Nephron (organoid): ENCODE measurements around the gene TMEM43.
A peak's percentile ranks its signal among the peaks of the same experiment; 100 is the strongest.

Experiments used
- H3K27ac Mint-ChIP-seq, 3 experiments: 2 replicates each; pipeline ENCODE4 v1.8.0; 2020; ENCODE audit warnings: mixed read lengths in 3 of 3, mild to moderate bottlenecking in 2 of 3, moderate library complexity in 1 of 3
- H3K27me3 Mint-ChIP-seq: 2 replicates; pipeline ENCODE4 v1.8.0; 2021; ENCODE audit warnings: low read depth, mild to moderate bottlenecking, moderate library complexity, mixed read lengths
- H3K36me3 Mint-ChIP-seq: 2 replicates; pipeline ENCODE4 v1.8.0; 2020; ENCODE audit warnings: low read depth, mixed read lengths
- H3K4me1 Mint-ChIP-seq: 2 replicates; pipeline ENCODE4 v1.8.0; 2020; ENCODE audit warnings: mixed read lengths
- H3K4me3 Mint-ChIP-seq, 3 experiments: 2 replicates each; pipeline ENCODE4 v1.8.0; 2020; ENCODE audit warnings: mild to moderate bottlenecking in 3 of 3, mixed read lengths in 3 of 3, moderate library complexity in 2 of 3
- H3K9me3 Mint-ChIP-seq: 2 replicates; pipeline ENCODE4 v1.8.0; 2020; ENCODE audit warnings: mixed read lengths
- CTCF ChIP-seq, 3 experiments: fragments of 200-600 bp; sonication (generic); IDR thresholded peaks; one replicate each; pipeline ENCODE4 v1.5.0; 2021; ENCODE audit warnings: antibody characterized with exemption in 3 of 3; ENCODE audit not compliant: unreplicated experiment in 3 of 3

The TMEM43 gene

GRCh38 chr3:14126017-14126886, 1.4 kb downstream of the TMEM43 start:
- Mint-ChIP-seq H3K9me3 (no peaks in the 10 kb centered on the region), H3K27me3 (peaks cover 4% of the 10 kb centered on the region), H3K4me1 (peaks cover 51% of the 10 kb centered on the region), H3K36me3 (peaks cover 36% of the 10 kb centered on the region), H3K27ac (peak overlapping the region; percentile 92 to 98 (median 95)), H3K4me3 (peak overlapping the region; percentile 99 to 100 (median 100))
- no peak for TF ChIP-seq CTCF (IDR thresholded peaks at IDR 0.05; ENCODE audit: unreplicated experiment in 3 of 3)

DNA sequence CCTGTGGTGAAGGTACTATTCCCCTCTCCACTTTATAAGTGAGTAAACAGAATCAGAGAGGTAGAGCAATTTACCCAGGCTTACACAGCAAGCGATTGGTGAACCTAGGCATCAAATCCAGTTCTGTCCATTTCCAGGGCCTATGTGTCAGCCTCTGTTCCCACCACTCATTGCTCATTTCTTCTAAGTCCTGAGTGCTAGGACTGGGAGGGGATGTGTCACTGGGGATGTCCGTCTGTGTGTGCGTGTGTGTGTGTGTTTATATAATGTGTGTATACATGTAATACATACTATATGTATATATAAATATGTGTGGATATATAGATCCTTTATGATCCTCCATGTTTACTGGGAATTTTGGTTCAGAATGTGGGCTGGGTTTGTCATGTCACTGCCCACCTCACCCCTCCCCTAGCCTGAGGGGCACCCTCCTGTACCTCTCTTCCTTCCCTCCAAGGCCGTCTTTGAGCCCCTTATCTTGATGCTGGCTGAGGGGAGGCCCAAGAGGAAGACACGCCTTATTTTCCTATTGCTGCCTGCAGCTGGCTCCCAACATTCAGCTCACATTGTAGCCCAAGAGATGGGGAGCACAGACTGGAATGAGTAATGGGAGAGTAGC, 2.1 kb downstream of the TMEM43 start:
- Mint-ChIP-seq H3K27me3 (peaks cover 4% of the 10 kb centered on the region), H3K36me3 (peaks cover 37% of the 10 kb centered on the region), H3K4me1 (peaks cover 44% of the 10 kb centered on the region), H3K27ac (no peak overlapping the region), H3K4me3 (peak overlapping the region; percentile 56 to 100 (median 100)), H3K9me3 (no peaks in the 10 kb centered on the region)
- no peak for TF ChIP-seq CTCF (IDR thresholded peaks at IDR 0.05; ENCODE audit: unreplicated experiment in 3 of 3)

DNA sequence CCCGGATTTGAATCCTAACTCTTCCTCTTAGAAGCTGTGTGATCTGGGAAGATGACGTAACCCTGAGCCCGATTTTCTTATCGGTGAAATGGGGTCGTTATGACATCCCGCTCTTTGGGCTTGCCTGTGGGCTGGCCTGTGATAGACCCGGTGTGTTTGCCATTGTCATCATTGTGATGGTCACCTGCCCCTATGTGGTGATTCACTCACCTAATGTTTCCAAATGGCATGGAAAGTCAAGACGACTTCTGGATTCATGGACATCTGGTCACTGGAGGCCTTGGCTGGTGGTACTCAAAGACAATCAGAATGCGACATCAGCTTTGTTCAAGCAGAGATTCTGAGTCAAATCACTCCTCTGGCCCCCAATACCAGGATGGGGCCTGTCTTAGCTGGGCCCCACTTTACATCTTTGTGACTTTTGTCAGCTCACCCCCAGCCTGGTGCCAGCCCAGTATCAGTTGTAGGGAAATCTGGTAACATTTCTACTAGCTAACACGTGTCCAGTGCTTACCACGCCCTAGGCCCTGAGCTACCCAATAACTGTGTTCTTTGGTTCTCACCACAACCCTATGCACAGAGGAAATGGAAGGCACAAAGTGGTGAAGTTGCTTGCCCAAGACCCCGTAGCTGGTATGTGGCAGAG, 2.8 kb downstream of the TMEM43 start:
- peaks cover 37% of the 10 kb centered on the region for H3K4me1 Mint-ChIP-seq
- TF ChIP-seq CTCF (IDR thresholded peaks at IDR 0.05; ENCODE audit: unreplicated experiment in 3 of 3): no peak
- peaks cover 42% of the 10 kb centered on the region for H3K36me3 Mint-ChIP-seq
- peak overlapping the region; percentile 56 to 100 (median 65) for H3K4me3 Mint-ChIP-seq
- H3K9me3 Mint-ChIP-seq: no peaks in the 10 kb centered on the region
- H3K27ac Mint-ChIP-seq: no peak overlapping the region
- peaks cover 4% of the 10 kb centered on the region for H3K27me3 Mint-ChIP-seq

- H3K36me3 Mint-ChIP-seq: peaks cover 50% of the 10 kb centered on the region
- TF ChIP-seq CTCF (IDR thresholded peaks at IDR 0.05; ENCODE audit: unreplicated experiment in 3 of 3): no peak
- H3K4me3 Mint-ChIP-seq: peak overlapping the region; percentile 34 to 67 (median 57)
- peaks cover 27% of the 10 kb centered on the region for H3K4me1 Mint-ChIP-seq
- H3K27ac Mint-ChIP-seq: no peak overlapping the region
- no peaks in the 10 kb centered on the region for H3K9me3 Mint-ChIP-seq
- H3K27me3 Mint-ChIP-seq: peaks cover 4% of the 10 kb centered on the region
Observed at GRCh38 chr3:14128724-14129123, 3.9 kb downstream of the TMEM43 start.

DNA sequence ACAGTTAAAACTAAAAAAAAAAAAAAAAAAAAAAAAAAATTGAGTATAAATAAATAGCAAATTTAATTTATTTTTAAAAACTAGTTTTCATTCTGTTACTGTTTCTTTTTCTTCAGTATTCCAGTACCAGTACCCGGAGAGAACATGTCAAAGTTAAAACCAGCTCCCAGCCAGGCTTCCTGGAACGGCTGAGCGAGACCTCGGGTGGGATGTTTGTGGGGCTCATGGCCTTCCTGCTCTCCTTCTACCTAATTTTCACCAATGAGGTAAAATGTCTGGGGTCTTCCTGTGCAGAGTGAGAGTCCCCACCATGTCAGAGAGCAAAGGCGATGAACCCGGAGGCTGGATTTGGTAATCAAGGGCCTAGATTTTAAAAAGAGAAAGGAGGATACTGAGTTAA, 4.4 kb downstream of the TMEM43 start:
- Mint-ChIP-seq H3K9me3 (no peaks in the 10 kb centered on the region), H3K27ac (no peak overlapping the region), H3K4me3 (no peak overlapping the region), H3K4me1 (peaks cover 24% of the 10 kb centered on the region), H3K36me3 (peaks cover 56% of the 10 kb centered on the region), H3K27me3 (peaks cover 4% of the 10 kb centered on the region)
- no peak for TF ChIP-seq CTCF (IDR thresholded peaks at IDR 0.05; ENCODE audit: unreplicated experiment in 3 of 3)
